Measurements from ENCODE around the gene PAPOLB. TPM values are rescaled to one million over a fixed set of nuclear protein-coding genes. Genes with fewer than 3 reads are reported as not detected.

Gene PAPOLB
- total RNA-seq, 4 donors from 2014 or later = 0.17 to 0.46 (median 0.37) TPM

DNA sequence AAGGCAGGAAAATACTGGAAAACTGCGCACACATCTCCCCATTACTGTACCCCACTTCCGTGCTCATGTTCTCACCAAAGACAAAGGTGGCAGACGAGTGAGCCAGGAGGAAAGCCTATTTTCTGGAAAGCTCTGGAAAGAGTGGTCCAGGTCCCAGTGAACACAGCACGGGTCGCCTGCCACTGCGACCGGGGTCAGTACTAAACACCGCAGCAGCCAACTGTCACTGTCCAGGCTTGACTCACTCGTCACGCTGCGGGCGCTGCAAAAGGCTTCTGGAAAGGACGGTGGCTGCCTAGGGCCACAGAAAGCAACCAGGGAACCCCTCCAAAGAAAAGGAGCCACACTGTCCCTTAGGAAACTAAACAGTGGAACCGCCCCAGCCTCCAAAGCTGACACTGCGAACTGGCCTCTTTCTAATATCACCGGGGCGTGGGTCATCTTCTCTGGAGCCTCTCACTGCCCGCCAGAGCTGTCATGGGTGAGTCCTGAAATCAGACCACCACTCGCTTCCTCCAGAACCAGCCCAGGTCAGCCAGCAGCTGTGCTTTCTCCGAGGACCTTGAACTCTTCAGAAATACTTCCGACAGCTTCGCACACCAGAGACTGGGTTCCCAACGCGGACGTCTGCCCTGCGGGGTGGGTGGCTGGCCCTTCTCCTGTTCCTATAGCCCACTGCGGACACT lies 17.7 kb upstream of the PAPOLB start:
- TF ChIP-seq EP300 (IDR thresholded peaks at IDR 0.05) = no peak
- WGBS = 80% methylated on average over 22 of the region's 27 CpGs
- Histone ChIP-seq H3K36me3 (peaks cover 0 to 21% (median 17%) of the 10 kb centered on the region in 4 donors), H3K4me1 (peaks cover 10 to 46% (median 35%) of the 10 kb centered on the region in 4 donors), H3K27me3 (peaks cover 0 to 19% (median 0%) of the 10 kb centered on the region in 4 donors), H3K9me3 (no peaks in the 10 kb centered on the region), H3K27ac (replicated peaks in 1 of 4) (peak overlapping the region in 1 of 4 donors; percentile 4), H3K4me3 (peak overlapping the region in 3 of 4 donors; percentile 3 to 18 (median 7))
- intact Hi-C loops (cut with DNase I) = loop anchor here (5.0 kb wide), 2 partner anchors 32 to 47 kb away; no protein-coding TSS in a partner anchor
- DNase-seq (ENCODE audit: extremely low spot score) = no peak

DNA sequence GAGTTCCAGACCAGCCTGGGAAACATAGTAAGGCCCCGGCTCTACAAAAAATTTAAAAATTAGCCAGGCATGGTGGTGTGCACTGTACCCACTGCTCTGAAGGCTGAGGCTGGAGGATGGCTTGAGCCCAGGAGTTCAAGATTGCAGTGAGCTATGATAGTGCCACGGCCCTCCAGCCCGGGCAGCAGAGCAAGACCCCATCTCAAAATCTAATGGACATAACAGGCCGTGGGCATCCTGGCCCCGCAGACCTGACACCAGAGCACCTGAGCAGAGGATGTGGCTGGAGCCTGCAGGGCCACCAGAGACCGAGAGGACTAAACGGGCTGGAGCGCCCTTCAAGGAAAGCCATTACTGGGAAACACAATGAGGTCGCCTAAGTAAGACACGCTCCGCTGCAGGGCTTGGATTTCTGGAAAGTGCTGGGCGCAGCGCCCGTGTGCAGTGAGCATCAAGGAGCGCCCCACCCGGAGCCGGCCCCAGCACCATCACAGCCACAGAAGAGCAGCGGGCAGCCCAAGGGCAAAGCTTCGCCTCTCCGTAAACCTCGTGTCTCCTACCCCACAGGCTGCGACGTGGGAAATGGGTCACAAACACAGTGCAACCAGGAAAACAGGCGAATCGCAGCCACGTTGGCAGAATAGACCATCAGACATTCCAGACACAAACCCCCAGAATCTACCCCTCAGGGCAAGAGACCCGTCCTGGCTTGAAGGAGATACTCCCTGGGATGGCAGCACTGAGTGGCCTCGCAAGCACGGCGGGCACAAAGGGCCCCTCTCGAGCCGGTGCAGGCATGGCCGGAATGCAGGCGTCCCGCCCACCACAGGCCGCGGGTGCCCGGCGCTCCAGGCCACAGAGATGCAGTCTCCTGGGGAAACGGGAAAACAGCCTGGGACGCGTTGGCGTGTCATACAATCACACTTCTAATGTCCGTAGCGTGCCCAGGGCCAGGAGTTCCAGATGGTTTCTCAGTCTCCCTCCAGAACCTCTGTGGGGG lies 16.8 kb upstream of the PAPOLB start:
- intact Hi-C loops (cut with DNase I) = no loop called here
- peaks cover 10 to 43% (median 33%) of the 10 kb centered on the region in 4 donors for H3K4me1 ChIP-seq

GRCh38 chr7:4876586-4876985 lies 14.8 kb upstream of the PAPOLB start:
- Histone ChIP-seq H3K27ac (replicated peaks in 1 of 4) (no peak overlapping the region), H3K4me3 (no peak overlapping the region), H3K9me3 (no peaks in the 10 kb centered on the region), H3K4me1 (peaks cover 4 to 28% (median 15%) of the 10 kb centered on the region in 4 donors), H3K36me3 (peaks cover 0 to 30% (median 20%) of the 10 kb centered on the region in 4 donors), H3K27me3 (peaks cover 0 to 12% (median 0%) of the 10 kb centered on the region in 4 donors)
- no peak for TF ChIP-seq CTCF (IDR thresholded peaks at IDR 0.05)
- no peak for TF ChIP-seq EP300 (IDR thresholded peaks at IDR 0.05)
- TF ChIP-seq POLR2A (IDR thresholded peaks at IDR 0.05; ENCODE audit: low read depth) = no peak
- no peak for TF ChIP-seq POLR2AphosphoS5 (IDR thresholded peaks at IDR 0.05)
- intact Hi-C loops (cut with DNase I) = no loop called here
- WGBS = 93% methylated on average over 6 of the region's 18 CpGs
- DNase-seq (ENCODE audit: extremely low spot score) = no peak

More for the DNA sequence above, 16.8 kb upstream of the PAPOLB start:
- Histone ChIP-seq H3K27me3 (peaks cover 0 to 12% (median 0%) of the 10 kb centered on the region in 4 donors), H3K9me3 (no peaks in the 10 kb centered on the region), H3K4me3 (no peak overlapping the region), H3K36me3 (peaks cover 0 to 26% (median 20%) of the 10 kb centered on the region in 4 donors), H3K27ac (replicated peaks in 1 of 4) (no peak overlapping the region)
- TF ChIP-seq EP300 (IDR thresholded peaks at IDR 0.05) (no peak), CTCF (IDR thresholded peaks at IDR 0.05) (no peak), POLR2A (IDR thresholded peaks at IDR 0.05; ENCODE audit: low read depth) (no peak), POLR2AphosphoS5 (IDR thresholded peaks at IDR 0.05) (no peak)
- no peak for DNase-seq (ENCODE audit: extremely low spot score)
- WGBS = 96% methylated on average over 43 of the region's 45 CpGs

- 95% methylated on average over 8 of the region's 15 CpGs for WGBS
- no peak for TF ChIP-seq POLR2AphosphoS5 (IDR thresholded peaks at IDR 0.05)
- no peak for TF ChIP-seq POLR2A (IDR thresholded peaks at IDR 0.05; ENCODE audit: low read depth)
- no peak for TF ChIP-seq EP300 (IDR thresholded peaks at IDR 0.05)
- TF ChIP-seq CTCF (IDR thresholded peaks at IDR 0.05) = no peak
- Histone ChIP-seq H3K27ac (replicated peaks in 1 of 4) (no peak overlapping the region), H3K36me3 (peaks cover 0 to 30% (median 20%) of the 10 kb centered on the region in 4 donors), H3K4me3 (no peak overlapping the region), H3K9me3 (no peaks in the 10 kb centered on the region), H3K27me3 (peaks cover 0 to 12% (median 0%) of the 10 kb centered on the region in 4 donors), H3K4me1 (peaks cover under 1 to 23% (median 9%) of the 10 kb centered on the region in 4 donors)
- intact Hi-C loops (cut with DNase I) = no loop called here
- no peak for DNase-seq (ENCODE audit: extremely low spot score)
Measured at GRCh38 chr7:4875391-4875790, 13.6 kb upstream of the PAPOLB start.
